Inflammatory macrophage (primary cell): ENCODE results near the gene DOCK2.
A peak's percentile ranks its signal among the peaks of the same experiment; 100 is the strongest.

Source experiments
- DNase-seq, 2 donors: peaks; one replicate each; pipeline ENCODE4 v3.0.0-alpha.2; 2020 to 2022

The DOCK2 gene

DNA sequence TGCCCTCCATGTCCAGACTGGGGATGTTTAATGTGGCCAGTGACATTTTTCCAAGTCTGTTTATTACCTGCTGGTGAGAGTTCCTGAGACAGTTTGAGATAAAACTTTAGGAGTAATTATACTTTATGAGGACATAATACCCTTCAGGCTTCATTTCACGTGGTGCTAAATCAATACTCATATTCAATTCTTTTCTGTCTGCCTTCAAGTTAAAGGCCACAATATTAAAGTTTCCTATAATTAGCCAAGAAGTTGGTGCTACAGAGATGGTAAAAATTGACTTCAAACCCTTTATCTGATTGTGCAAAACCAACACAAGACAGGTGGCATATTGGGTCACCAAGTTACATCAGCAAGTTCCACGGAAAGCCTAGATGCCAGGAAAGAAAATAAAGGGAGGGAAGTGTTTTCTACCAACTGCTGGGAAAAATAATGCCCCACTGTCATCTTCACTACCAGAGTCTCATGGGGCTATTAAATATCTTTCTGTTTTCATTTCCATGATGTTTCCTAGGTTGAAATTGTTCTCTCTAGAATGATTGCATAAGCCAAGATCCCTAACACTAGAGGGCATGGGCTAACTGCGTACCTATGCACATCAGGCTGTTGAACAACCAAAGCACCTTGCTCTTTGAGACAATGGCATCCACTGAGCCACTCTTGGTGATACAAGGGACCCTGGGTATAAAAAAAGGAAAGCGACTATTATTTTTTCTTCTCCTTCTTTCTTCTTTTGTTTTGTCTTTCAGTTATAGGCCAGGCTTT, 274.6 kb downstream of the DOCK2 start:
- DNase-seq: no peak

DNA sequence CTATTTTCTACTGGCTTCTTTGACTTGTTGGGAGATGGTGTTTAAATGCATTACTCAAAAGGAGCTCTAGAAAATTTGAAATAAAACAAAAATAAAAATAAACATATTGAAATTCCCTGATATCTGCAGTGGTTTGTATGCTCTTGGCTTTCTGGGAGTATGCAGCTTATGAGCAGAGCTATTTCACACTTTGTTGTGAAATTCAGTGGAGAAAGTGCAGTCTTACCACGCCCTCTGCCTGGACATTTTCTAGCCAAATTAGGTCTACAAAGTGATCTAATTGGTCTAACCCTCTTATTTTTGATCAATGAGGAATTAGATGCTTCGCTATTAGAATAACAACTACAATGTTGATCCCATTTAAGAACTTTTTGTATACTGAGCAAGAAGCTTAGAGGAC, 276.4 kb downstream of the DOCK2 start:
- no peak for DNase-seq

GRCh38 chr5:169914766-169915165, 277.7 kb downstream of the DOCK2 start:
- no peak for DNase-seq

DNA sequence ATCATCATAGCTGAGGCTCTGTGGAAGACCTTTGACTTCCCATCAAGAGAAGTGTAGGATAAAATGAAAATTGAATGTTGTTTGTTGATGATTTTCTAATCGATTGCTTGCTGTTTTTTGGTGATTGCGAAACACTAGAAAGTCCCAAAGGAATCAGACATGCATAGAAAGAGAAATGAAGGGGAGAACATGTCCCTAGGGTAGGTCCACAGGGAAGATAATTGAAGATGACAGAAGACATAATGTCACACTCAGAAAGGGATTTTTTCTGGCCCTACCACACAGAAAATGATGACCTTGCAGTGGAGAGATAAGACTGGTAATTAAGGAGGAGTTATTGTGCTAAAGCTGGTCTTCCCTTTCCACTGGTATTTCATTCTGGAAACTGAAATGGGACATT, 280.4 kb downstream of the DOCK2 start:
- DNase-seq: no peak

DNA sequence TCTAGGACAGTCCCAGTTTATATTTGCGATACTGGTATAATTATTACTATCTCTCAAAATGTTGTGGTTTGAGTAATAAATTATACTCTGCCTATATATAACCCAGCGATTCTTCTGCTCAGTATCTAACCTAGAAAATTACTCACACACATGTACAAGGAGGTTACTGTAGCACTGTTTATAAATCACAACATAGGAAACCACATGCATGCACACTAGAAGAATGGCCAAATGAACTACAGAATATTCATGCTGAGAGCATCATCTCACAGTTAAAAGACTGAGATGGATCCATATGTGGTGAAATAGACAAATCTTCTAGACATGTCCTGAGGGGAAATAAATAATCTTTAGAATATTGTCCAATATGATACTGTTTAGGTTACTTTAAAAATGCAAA, 281.2 kb downstream of the DOCK2 start:
- DNase-seq: no peak

DNA sequence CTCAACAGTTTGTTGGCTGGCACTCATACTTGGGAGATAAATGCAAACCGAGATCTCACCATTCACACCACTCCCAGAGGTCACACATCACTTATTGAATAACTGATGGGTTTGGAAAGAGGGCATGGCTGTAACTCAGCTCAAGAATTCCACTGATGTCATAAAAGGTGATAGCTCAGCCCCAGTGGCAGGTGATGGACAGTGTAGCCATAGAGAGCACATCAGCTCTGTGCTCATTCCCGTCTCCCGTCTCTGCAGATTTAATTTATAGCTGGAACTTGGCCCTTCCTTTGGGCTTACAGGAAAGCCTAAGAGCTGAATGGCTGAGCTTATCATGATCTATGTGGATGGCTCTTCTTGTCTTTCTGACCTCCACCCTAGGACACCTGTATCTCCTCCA, 283.4 kb downstream of the DOCK2 start:
- DNase-seq: no peak

DNA sequence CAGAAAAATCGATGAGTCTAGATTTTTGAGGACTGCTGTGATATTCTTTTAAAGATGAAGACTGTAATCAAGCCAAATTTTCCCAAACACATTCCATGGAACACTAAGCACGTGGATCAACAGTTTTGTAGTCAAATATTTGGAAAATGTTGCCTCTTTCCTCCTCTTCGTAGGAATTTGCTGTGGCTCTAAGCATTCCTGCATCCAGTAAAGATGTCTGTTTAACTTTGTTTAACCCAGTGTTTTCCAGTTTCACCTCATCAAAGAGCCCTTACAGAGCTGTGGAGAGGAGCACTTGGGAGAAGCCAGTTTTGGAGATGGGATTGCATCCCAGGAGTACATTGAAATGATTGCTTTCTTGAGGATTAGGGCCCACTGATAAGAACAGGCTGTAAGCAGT, 284.3 kb downstream of the DOCK2 start:
- no peak for DNase-seq

DNA sequence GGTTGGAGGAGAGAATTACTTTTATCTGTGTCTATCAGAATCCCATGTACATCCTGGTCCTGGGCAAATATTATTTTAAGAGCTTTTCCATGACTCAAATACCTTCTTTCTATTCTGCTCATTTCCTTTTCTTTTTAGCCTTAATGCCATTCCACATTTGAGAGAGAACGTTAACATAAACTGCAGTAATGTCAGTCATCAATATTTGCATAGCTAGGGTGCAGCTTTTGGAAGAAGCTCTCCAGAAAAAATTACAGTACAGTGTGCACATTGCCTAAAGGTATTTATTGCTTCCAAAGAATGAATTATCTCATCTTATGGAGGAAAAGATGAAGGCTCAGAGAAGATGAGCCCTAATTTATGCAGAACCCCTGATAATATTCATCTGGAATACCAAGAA, 284.9 kb downstream of the DOCK2 start:
- DNase-seq: no peak

DNA sequence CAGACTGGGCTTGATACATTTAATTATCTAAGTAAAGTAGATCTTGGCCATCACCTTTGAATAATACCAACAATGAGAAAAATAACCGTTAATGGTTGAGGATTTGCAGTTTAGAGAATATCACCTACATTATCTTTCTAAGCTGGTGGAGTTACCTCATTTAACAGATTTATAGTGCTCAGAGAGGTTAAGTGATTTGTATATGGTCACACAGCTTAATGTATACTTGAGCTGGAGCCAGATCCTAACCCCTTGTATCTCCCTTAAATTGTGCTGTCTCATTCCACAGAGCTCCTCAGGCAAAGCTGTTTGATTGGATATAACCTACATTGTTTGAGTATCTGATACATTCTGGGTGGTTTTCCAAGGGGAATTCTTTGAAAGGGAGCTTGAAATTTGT, 285.4 kb downstream of the DOCK2 start:
- no peak for DNase-seq

- no peak for DNase-seq
These were observed 286.9 kb downstream of the DOCK2 start for GRCh38 chr5:169923988-169924387.

GRCh38 chr5:169933127-169933526, 296.1 kb downstream of the DOCK2 start:
- DNase-seq: no peak

DNA sequence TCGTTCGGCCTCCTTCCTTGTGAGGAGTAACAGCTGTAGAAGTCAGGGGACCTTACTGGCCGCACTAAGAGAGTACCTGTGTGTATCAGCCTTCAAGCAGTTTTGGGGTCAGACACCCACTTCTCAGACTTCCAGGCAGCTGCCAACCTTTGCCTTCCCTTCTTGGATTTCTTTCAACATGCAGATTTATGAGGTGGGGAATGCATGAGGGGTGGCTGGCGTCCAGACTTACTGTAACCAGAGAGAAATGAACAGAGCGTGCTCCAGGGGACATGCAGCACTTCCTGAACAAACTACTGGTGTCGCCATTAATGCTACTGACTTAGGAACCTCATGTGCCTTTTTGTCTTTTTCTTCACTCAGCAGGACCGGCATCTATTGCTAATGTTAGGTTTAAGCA, 296.5 kb downstream of the DOCK2 start:
- DNase-seq: no peak

DNA sequence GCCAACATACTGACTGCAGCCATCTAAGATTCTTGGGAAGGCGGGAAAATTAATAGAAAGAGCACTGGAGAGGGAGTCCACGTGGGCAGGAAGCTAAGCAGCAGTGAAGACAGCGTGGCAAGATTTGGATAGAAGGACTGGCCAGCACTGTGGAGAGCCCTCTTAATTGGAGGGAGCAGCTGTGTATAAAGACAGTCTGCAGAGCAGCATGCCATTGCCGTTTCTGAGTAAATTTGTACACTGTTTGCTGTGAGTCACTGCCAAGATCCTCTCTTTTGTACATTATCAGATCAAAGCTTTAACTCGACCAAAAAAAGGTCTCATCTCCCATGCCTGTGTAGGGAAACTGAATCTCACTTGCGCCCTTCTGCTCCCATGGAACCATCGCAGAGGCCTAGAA, 297.9 kb downstream of the DOCK2 start:
- DNase-seq: no peak

GRCh38 chr5:169935762-169936161, 298.7 kb downstream of the DOCK2 start:
- no peak for DNase-seq

DNA sequence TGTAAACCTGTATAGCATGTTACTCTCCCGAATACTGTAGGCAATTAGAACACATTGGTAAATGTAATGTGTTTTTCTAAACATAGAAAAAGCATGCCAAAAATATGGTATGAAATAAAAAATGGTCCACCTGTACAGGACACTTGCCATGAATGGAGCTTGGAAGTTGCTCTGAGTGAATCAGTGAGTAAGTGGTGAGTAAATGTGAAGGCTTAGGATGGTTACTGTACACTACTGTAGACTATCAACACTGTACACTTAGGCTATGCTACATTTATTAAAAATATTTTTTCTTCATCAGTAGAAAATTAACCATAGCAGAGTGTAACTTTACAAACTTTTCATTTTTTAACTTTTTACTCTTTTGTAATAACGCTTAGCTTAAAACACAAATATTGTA, 301.4 kb downstream of the DOCK2 start:
- no peak for DNase-seq

GRCh38 chr5:169939731-169940130, 302.7 kb downstream of the DOCK2 start:
- DNase-seq: no peak

DNA sequence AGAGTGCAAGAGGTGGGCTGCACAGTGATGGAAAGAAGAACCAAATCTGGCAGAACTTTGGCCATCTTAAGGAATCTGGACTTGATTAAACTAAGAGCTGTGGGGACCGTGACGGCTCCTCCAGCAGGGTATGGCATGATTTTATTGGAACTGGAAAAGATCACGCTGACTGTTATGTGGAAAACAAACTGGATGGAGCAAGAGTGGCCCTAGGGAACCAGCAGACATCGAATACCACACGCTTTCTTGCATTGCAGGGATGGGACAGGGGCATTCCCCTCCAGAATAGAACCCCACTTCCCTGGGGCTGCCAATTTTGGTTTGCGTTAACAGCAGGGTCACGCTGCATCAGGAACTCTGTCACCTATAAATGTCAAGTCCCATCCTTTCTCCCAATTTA, 304.5 kb downstream of the DOCK2 start:
- DNase-seq: no peak

GRCh38 chr5:169942181-169942580, 305.1 kb downstream of the DOCK2 start:
- DNase-seq: no peak

GRCh38 chr5:169943026-169943425, 306.0 kb downstream of the DOCK2 start:
- no peak for DNase-seq

- no peak for DNase-seq
These were observed 307.0 kb downstream of the DOCK2 start for GRCh38 chr5:169944115-169944514.

DNA sequence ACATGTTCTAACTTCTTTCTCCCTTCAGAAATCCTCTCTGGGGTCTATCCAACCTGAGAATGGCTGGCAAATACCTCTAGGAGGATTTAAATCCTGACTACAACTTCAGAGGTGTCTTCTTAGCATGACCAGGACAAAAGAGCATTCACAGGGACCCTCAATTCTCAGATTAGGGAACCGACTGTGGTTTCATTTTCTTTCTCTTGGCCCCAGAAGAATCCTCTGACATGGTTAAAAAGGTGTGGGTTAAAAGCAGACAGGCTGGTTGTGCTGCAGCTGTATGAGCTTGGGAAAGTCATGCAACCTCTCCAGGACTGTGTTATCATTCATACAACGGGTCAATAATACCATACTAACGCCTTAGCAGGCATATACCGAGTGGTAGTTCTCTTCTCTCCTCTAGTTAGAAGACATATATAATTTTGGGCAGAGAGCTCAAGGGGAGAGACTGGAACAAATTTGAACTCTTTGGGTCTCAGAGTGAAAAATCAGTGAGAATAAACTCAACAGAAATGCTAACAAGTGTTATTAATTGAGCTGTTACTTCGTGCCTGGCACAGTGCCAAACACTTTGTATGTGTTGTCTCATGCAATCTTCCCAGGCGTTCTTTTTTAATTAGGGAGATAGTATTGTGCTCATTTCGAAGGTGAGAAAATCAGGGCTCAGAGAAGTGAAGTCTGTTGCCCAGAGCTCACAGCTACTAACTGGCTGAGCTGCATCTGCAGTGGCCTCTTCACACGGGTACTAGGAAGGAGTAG, 308.0 kb downstream of the DOCK2 start:
- DNase-seq: no peak

DNA sequence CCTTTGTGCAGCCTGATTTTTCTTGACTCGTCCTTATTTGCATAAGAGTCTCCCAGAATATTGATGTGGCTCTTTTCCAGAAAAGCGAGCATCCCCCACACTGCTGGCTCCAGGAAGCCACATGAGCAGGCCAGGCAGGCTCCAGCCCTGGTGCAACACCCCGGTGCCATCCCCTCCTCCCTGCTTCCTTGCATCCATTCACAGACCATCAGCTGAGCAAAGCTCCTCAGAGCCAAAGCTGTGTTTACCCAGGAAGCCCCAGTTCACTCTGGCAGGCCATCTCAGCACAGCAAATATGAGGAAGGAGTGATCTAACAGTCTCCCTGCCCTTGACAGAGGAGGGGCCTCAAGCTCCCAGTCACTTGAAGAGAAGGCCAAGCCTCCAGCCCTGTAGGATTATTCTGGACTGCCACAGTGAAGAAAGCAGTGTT, 308.8 kb downstream of the DOCK2 start:
- DNase-seq: peak; percentile 13 to 34

- no peak for DNase-seq
These were observed 309.7 kb downstream of the DOCK2 start for GRCh38 chr5:169946743-169947295.

- DNase-seq: no peak
These were observed 313.3 kb downstream of the DOCK2 start for GRCh38 chr5:169950333-169950732.
